ENCODE results near the gene DCAKD. TPM values are rescaled to one million over a fixed set of nuclear protein-coding genes. Genes with fewer than 3 reads are reported as not detected.

DCAKD gene
- total RNA-seq, 1 donor from 2014 or later = 61.5 TPM

DNA sequence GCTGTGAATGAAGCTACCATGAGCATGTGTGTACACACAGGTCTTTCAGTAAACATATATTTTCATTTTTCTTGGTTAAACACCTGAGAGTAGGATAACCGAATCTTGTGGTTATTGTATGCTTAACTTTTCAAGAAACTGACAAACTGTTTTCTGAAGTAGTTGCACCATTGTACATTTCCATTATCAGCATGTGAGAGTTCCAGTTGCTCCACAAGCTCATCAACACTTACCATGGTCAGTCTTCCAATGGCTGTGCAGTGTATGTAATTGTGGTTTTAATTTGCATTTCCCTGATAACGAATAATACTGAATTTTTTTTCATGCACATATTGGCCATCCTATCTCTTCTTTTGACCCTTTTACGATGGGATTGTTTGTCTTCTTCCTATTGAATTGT, 52.0 kb downstream of the DCAKD start:
- no peak for DNase-seq (ENCODE audit: low read depth)
- TF ChIP-seq, protein P1, sequence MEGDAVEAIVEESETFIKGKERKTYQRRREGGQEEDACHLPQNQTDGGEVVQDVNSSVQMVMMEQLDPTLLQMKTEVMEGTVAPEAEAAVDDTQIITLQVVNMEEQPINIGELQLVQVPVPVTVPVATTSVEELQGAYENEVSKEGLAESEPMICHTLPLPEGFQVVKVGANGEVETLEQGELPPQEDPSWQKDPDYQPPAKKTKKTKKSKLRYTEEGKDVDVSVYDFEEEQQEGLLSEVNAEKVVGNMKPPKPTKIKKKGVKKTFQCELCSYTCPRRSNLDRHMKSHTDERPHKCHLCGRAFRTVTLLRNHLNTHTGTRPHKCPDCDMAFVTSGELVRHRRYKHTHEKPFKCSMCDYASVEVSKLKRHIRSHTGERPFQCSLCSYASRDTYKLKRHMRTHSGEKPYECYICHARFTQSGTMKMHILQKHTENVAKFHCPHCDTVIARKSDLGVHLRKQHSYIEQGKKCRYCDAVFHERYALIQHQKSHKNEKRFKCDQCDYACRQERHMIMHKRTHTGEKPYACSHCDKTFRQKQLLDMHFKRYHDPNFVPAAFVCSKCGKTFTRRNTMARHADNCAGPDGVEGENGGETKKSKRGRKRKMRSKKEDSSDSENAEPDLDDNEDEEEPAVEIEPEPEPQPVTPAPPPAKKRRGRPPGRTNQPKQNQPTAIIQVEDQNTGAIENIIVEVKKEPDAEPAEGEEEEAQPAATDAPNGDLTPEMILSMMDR (IDR thresholded peaks at IDR 0.05; ENCODE audit: insufficient read depth, low read length, poor library complexity, severe bottlenecking) = no peak
- H3K4me3 ChIP-seq (ENCODE audit: low read depth, low read length) = no peak overlapping the region
- no peaks in the 10 kb centered on the region for H3K36me3 ChIP-seq (ENCODE audit: control insufficient read depth, insufficient read depth, low read length)
- H3K27me3 ChIP-seq (ENCODE audit: control insufficient read depth, insufficient read depth, low read length) = peaks cover 6% of the 10 kb centered on the region

DNA sequence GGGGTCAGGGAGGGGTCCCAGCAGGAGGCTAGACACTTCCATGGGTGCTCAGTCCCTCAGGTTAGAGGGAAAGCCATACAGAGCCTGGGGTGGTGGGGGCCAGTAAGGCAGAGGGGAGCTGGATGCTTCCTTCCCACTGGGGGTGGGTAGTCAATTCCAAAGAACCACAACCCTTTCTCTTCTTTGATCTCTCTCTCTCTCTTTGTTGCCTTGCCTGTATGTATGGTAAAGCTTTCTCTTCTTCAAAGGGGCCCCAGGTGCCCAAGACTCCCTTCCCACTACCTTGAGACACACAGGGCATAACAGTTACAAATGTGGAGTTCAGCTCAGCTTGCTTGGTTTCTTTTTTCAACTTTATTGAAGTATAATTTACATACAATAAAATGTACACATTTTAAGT, 52.8 kb downstream of the DCAKD start:
- DNase-seq (ENCODE audit: low read depth) = no peak
- TF ChIP-seq, protein P1 (IDR thresholded peaks at IDR 0.05; ENCODE audit: insufficient read depth, low read length, poor library complexity, severe bottlenecking) = no peak
- Histone ChIP-seq H3K36me3 (ENCODE audit: control insufficient read depth, insufficient read depth, low read length) (no peaks in the 10 kb centered on the region), H3K27me3 (ENCODE audit: control insufficient read depth, insufficient read depth, low read length) (peaks cover 2% of the 10 kb centered on the region), H3K4me3 (ENCODE audit: low read depth, low read length) (no peak overlapping the region)

DNA sequence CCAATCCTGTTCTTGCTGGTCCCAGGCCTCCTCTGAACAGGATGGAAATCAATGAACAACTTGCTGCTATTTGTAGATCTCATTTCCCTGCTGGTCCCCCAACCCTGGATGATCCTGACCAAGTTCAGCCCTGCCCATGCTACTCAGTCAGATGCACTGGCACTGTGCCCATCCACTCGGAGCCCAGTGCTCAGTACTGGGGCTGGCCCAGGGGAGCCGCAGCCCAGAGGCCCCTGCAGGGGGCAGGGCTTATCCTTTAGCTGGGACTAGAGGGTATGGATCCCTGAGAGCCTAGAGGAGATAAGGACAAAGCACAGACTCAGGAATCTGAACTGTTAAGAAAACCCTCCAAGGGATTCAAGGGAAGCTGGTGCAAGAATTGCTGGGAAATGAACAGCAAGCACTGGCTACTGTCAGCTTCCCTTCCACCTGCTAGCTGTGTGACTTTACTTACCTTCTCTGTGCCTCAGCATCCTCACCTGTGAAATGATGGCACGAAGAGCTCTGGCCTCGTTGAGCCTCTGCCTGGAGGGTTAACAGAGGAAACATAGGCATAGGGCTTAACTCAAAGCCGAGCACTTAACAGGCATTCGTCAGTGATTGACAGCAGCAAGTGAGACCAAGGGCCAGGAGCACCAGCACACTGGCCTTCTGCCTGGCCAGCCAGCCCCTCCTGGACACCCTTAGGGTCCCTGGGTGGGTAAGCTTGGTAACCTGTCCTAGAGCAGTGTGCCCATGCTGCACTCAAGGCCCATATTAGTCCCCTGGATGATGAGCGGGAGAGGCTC, 53.5 kb downstream of the DCAKD start:
- TF ChIP-seq, protein P1 (IDR thresholded peaks at IDR 0.05; ENCODE audit: insufficient read depth, low read length, poor library complexity, severe bottlenecking) = no peak
- Histone ChIP-seq H3K4me3 (ENCODE audit: low read depth, low read length) (no peak overlapping the region), H3K36me3 (ENCODE audit: control insufficient read depth, insufficient read depth, low read length) (no peaks in the 10 kb centered on the region), H3K27me3 (ENCODE audit: control insufficient read depth, insufficient read depth, low read length) (peaks cover 2% of the 10 kb centered on the region)
- DNase-seq (ENCODE audit: low read depth) = no peak

DNA sequence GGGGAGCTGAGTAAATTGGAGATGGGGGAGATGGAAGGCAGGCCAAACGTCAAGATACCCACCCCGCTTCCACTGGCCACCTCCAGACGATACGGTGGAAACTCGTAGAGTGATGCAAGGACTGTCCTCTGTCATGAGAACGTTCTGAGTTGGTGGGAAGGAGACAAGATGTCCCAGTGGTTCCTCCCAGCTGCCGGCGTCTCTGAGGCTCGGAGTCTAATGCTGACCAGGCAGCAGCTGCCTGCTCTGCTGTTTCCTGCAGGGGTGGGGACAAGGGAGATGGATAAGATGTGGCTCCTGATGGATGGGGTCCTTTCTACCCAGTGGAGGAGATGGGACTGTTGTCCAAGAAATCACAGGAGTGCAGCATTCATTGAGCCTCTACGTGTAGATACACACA, 55.1 kb downstream of the DCAKD start:
- peaks cover 2% of the 10 kb centered on the region for H3K27me3 ChIP-seq (ENCODE audit: control insufficient read depth, insufficient read depth, low read length)
- TF ChIP-seq, protein P1 (IDR thresholded peaks at IDR 0.05; ENCODE audit: insufficient read depth, low read length, poor library complexity, severe bottlenecking) = no peak
- DNase-seq (ENCODE audit: low read depth) = no peak
- H3K4me3 ChIP-seq (ENCODE audit: low read depth, low read length) = no peak overlapping the region
- no peaks in the 10 kb centered on the region for H3K36me3 ChIP-seq (ENCODE audit: control insufficient read depth, insufficient read depth, low read length)

DNA sequence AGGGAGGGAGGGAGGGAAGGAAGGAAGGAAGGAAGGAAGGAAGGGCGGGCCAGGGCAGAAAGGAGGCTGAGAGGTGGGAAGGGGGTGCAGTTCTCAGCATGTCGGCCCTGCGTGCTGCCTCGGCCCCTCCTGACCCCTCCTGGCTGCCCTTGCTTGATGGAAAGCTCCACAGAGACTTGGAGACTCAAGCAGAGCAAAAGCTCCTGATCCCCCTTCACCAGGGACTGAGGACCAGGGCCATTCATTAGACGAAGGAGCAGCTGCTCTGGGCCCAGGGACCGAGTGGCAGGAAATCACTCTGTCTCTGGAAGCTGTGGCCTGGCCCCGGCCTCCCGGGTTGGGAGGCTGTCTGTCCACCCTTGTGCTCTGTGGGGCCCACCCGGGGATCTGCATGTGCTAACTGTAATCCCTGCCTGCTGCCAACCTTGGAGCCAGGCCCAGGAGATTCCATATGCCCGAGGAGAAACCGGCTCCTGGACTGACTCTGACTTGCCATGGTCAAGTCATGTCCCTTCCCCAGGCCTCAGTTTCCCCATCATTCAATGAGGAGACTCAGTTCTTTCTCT, 55.9 kb downstream of the DCAKD start:
- Histone ChIP-seq H3K27me3 (ENCODE audit: control insufficient read depth, insufficient read depth, low read length) (peaks cover 2% of the 10 kb centered on the region), H3K4me3 (ENCODE audit: low read depth, low read length) (no peak overlapping the region), H3K36me3 (ENCODE audit: control insufficient read depth, insufficient read depth, low read length) (no peaks in the 10 kb centered on the region)
- TF ChIP-seq, protein P1 (IDR thresholded peaks at IDR 0.05; ENCODE audit: insufficient read depth, low read length, poor library complexity, severe bottlenecking) = no peak
- no peak for DNase-seq (ENCODE audit: low read depth)
